Measurements from ENCODE around the gene SDHAF1.
"Not testable (repeated sequence)": the region's sequence is repeated elsewhere in the genome, so short reads cannot be mapped to it uniquely, and the experiment has no call there.

Gene SDHAF1

GRCh38 chr19:35995048-35995993 is at the start of gene SDHAF1:
Gene SDHAF1, plus strand, starts transcription at chr19:35995188. Its CDS starts 87 bp downstream, at chr19:35995275.
- peak; percentile 93 to 95 for DNase-seq (ENCODE audit: low read depth in 2 of 2)

- DNase-seq (ENCODE audit: low read depth in 2 of 2) = no peak
Measured at GRCh38 chr19:35946203-35946602, 48.8 kb upstream of the SDHAF1 start.

- no peak for DNase-seq (ENCODE audit: low read depth in 2 of 2)
Measured at GRCh38 chr19:35949131-35949530, 45.9 kb upstream of the SDHAF1 start.

GRCh38 chr19:35955881-35956634 is 38.9 kb upstream of the SDHAF1 start:
- no peak for DNase-seq (ENCODE audit: low read depth in 2 of 2)

GRCh38 chr19:35957411-35957810 is 37.6 kb upstream of the SDHAF1 start:
- DNase-seq (ENCODE audit: low read depth in 2 of 2) = not testable (repeated sequence)

GRCh38 chr19:35958660-35959039 is 36.3 kb upstream of the SDHAF1 start:
- DNase-seq (ENCODE audit: low read depth in 2 of 2) = no peak

GRCh38 chr19:35959040-35959967 is 35.7 kb upstream of the SDHAF1 start:
- peak; percentile 56 to 67 for DNase-seq (ENCODE audit: low read depth in 2 of 2)

- DNase-seq (ENCODE audit: low read depth in 2 of 2) = no peak
Measured at GRCh38 chr19:35959968-35960320, 35.0 kb upstream of the SDHAF1 start.

- DNase-seq (ENCODE audit: low read depth in 2 of 2) = no peak
Measured at GRCh38 chr19:35960432-35960972, 34.5 kb upstream of the SDHAF1 start.

- no peak for DNase-seq (ENCODE audit: low read depth in 2 of 2)
Measured at GRCh38 chr19:35963514-35963913, 31.5 kb upstream of the SDHAF1 start.

- DNase-seq (ENCODE audit: low read depth in 2 of 2) = no peak
Measured at GRCh38 chr19:35966771-35967170, 28.2 kb upstream of the SDHAF1 start.

- no peak for DNase-seq (ENCODE audit: low read depth in 2 of 2)
Measured at GRCh38 chr19:35973487-35973886, 21.5 kb upstream of the SDHAF1 start.

- DNase-seq (ENCODE audit: low read depth in 2 of 2) = no peak
Measured at GRCh38 chr19:35975608-35976214, 19.3 kb upstream of the SDHAF1 start.

- DNase-seq (ENCODE audit: low read depth in 2 of 2) = peak in 1 of 2 donors; percentile 40
Measured at GRCh38 chr19:35977446-35978222, 17.4 kb upstream of the SDHAF1 start.

GRCh38 chr19:35978271-35978670 is 16.7 kb upstream of the SDHAF1 start:
- DNase-seq (ENCODE audit: low read depth in 2 of 2) = no peak

GRCh38 chr19:35978832-35979365 is 16.1 kb upstream of the SDHAF1 start:
- DNase-seq (ENCODE audit: low read depth in 2 of 2) = no peak

GRCh38 chr19:35980997-35981396 is 14.0 kb upstream of the SDHAF1 start:
- DNase-seq (ENCODE audit: low read depth in 2 of 2) = not testable (repeated sequence)

- DNase-seq (ENCODE audit: low read depth in 2 of 2) = no peak
Measured at GRCh38 chr19:35983177-35983576, 11.8 kb upstream of the SDHAF1 start.

- no peak for DNase-seq (ENCODE audit: low read depth in 2 of 2)
Measured at GRCh38 chr19:35986111-35986510, 8.9 kb upstream of the SDHAF1 start.
